Mesendoderm (in vitro differentiated cells): ENCODE measurements around the gene CHMP6.

Source experiments
- DNase-seq: peaks from one replicate; pipeline ENCODE4 v3.0.0; 2013
- H2AK5ac ChIP-seq: 2 replicates; pipeline ENCODE4 v1.6.1; 2013; ENCODE audit warnings: low read length, inconsistent platforms
- H2BK120ac ChIP-seq: 2 replicates; pipeline ENCODE4 v1.6.1; 2013; ENCODE audit warnings: low read depth, mild to moderate bottlenecking, low read length, moderate library complexity, mixed read lengths
- H2BK15ac ChIP-seq: replicated peaks from 2 replicates; pipeline ENCODE4 v1.6.1; 2013; ENCODE audit warnings: low read depth, mild to moderate bottlenecking, moderate library complexity
- H2BK5ac ChIP-seq: 2 replicates; pipeline ENCODE4 v1.6.1; 2013; ENCODE audit warnings: low read length, inconsistent platforms
- H3K18ac ChIP-seq: 2 replicates; pipeline ENCODE4 v1.6.1; 2013; ENCODE audit warnings: mild to moderate bottlenecking, low read length, mixed read lengths
- H3K23ac ChIP-seq: one replicate; pipeline ENCODE4 v1.6.1; 2013; ENCODE audit warnings: low read length
- H3K27ac ChIP-seq: 2 replicates; pipeline ENCODE4 v1.5.1; 2013; ENCODE audit warnings: low read depth, mild to moderate bottlenecking, inconsistent platforms, low read length, moderate library complexity
- H3K27me3 ChIP-seq: 2 replicates; pipeline ENCODE4 v1.6.1; 2013; ENCODE audit warnings: low read length, control low read depth, mild to moderate bottlenecking, inconsistent platforms; ENCODE audit not compliant: insufficient read depth, poor library complexity
- H3K36me3 ChIP-seq: 2 replicates; pipeline ENCODE4 v1.6.1; 2013; ENCODE audit warnings: low read length, inconsistent platforms; ENCODE audit not compliant: control insufficient read depth, insufficient read depth
- H3K4ac ChIP-seq: one replicate; pipeline ENCODE4 v1.6.1; 2013; ENCODE audit warnings: low read depth, mild to moderate bottlenecking, low read length, moderate library complexity
- H3K4me1 ChIP-seq: 2 replicates; pipeline ENCODE4 v1.6.1; 2013; ENCODE audit warnings: low read depth, low read length, inconsistent platforms; ENCODE audit not compliant: control insufficient read depth
- H3K4me2 ChIP-seq: 2 replicates; pipeline ENCODE4 v1.6.1; 2013; ENCODE audit warnings: low read length
- H3K4me3 ChIP-seq: 2 replicates; pipeline ENCODE4 v1.5.1; 2013; ENCODE audit warnings: mild to moderate bottlenecking, low read length
- H3K56ac ChIP-seq: one replicate; pipeline ENCODE4 v1.6.1; 2013; ENCODE audit warnings: low read length
- H3K79me1 ChIP-seq: 2 replicates; pipeline ENCODE4 v1.6.1; 2013; ENCODE audit warnings: low read length, inconsistent platforms
- H3K79me2 ChIP-seq: 2 replicates; pipeline ENCODE4 v1.6.1; 2013; ENCODE audit warnings: mild to moderate bottlenecking, low read length; ENCODE audit not compliant: control insufficient read depth, insufficient read depth
- H3K9ac ChIP-seq: 2 replicates; pipeline ENCODE4 v1.6.1; 2013; ENCODE audit warnings: low read length, inconsistent platforms
- H4K5ac ChIP-seq: one replicate; pipeline ENCODE4 v1.6.1; 2013; ENCODE audit warnings: low read length
- H4K8ac ChIP-seq: one replicate; pipeline ENCODE4 v1.6.1; 2013; ENCODE audit warnings: low read depth, mild to moderate bottlenecking, control low read depth, low read length, moderate library complexity
- WGBS: extraction: QIAGEN DNeasy Blood & Tissue Kit; methylation state at CpG from one replicate; pipeline ENCODE4 v1.1.7; 2013; ENCODE audit warnings: low lambda C conversion rate, missing lambda C conversion rate; ENCODE audit not compliant: insufficient coverage; ENCODE audit errors: extremely low coverage; 5-methylcytosine and 5-hydroxymethylcytosine counted together

Gene CHMP6

DNA sequence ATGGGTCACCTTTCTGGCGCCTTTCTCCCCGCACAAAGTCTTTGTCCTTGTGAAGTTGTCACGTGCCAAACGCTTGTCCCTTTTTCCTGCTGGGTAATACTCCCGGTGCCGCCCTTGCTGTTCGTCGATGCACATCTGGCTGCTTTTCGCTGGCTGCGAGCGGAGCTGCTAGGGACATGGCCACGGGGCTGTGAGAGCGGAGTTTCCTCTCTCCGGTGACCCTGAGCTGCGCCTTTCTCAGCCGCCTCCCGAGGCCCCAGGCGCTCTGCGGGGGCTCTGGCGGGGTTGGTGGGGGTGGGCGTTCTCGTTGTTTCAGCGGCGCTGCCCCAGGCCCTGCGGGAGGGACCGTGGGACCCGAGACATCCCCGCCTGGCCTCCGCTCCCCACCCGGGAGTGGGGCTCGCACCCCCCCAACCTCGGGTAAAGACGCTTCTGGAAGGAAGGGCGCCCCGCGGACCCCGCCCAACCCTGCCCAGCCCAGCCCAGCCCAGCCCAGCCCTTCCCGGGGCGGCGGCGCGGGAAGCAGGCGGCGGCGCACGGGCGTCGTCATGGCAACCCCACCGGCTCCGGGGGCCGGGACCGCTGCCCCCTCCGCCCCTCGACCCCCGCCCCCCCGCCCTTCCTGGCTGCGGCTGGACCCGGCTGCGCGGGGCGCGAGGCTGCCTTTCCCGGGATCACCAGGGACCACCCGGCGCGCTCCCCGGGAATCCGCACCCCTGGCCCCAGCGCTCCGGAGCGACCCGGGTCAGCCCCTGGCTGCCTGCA, 12.3 kb downstream of the CHMP6 start:
- Histone ChIP-seq H3K36me3 (no peaks in the 10 kb centered on the region), H3K27ac (no peak overlapping the region), H3K9ac (no peak overlapping the region), H4K8ac (no peak overlapping the region), H3K79me1 (no peaks in the 10 kb centered on the region), H2BK5ac (no peak overlapping the region), H3K4ac (no peak overlapping the region), H3K79me2 (no peaks in the 10 kb centered on the region), H3K4me3 (no peak overlapping the region), H3K56ac (peak overlapping the region; percentile 42), H3K18ac (no peak overlapping the region), H3K23ac (no peak overlapping the region), H2BK15ac (no peak overlapping the region), H4K5ac (no peak overlapping the region), H2BK120ac (no peak overlapping the region), H2AK5ac (no peak overlapping the region), H3K4me1 (no peaks in the 10 kb centered on the region), H3K27me3 (peaks cover 7% of the 10 kb centered on the region), H3K4me2 (no peak overlapping the region)
- DNase-seq, result no peak
- no CpG with 5 or more reads among the region's 72 CpGs for WGBS

DNA sequence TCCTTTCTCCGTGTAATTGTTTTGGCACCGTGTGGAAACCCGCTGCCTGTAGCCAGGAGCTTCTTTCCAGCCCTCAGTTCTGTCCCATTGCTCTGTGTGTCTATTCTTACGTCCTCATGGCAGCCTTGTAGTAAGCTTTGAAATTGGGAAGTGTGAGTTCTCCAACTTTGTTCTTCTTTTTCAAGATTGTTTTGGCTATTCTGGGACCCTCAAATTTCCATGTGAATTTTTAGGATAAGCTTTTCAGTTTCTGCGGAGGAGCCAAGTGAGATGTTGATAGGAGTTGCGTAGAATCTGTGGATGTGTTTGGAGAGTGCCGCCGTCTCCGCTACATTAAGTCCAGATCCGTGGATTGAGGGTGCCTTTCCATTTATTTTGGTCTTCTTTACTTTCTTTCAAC, 15.2 kb downstream of the CHMP6 start:
- no peak for DNase-seq
- no peak overlapping the region for H3K18ac ChIP-seq
- H3K27me3 ChIP-seq, result peaks cover 7% of the 10 kb centered on the region
- H3K4me2 ChIP-seq, result no peak overlapping the region
- no peaks in the 10 kb centered on the region for H3K79me2 ChIP-seq
- no peak overlapping the region for H2BK120ac ChIP-seq
- no peak overlapping the region for H4K8ac ChIP-seq
- H3K27ac ChIP-seq, result no peak overlapping the region
- no peaks in the 10 kb centered on the region for H3K36me3 ChIP-seq
- H4K5ac ChIP-seq, result no peak overlapping the region
- H3K79me1 ChIP-seq, result no peaks in the 10 kb centered on the region
- no peak overlapping the region for H3K23ac ChIP-seq
- no peaks in the 10 kb centered on the region for H3K4me1 ChIP-seq
- H3K56ac ChIP-seq, result no peak overlapping the region
- H2AK5ac ChIP-seq, result no peak overlapping the region
- H3K4me3 ChIP-seq, result no peak overlapping the region
- WGBS, result no CpG with 5 or more reads among the region's 10 CpGs
- no peak overlapping the region for H3K4ac ChIP-seq
- H2BK15ac ChIP-seq, result no peak overlapping the region
- H3K9ac ChIP-seq, result no peak overlapping the region
- no peak overlapping the region for H2BK5ac ChIP-seq

DNA sequence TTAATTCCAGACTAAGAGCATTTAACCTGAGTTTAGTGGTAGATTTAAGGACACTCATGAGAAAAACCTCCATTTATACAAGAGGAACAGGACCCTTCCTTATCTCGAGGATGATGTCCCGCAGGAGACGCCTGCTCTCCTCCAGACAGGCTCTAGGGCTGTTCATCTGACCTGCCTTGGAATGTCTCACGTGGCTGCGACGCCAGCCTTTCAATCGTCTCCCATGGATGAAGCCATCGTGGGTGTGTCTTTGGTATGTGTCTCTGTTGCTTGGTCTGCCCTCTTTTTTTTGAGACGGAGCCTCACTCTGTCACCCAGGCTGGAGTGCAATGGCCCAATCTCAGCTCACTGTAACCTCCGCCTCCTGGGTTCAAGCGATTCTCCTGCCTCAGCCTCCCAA, 16.5 kb downstream of the CHMP6 start:
- H3K9ac ChIP-seq, result no peak overlapping the region

DNA sequence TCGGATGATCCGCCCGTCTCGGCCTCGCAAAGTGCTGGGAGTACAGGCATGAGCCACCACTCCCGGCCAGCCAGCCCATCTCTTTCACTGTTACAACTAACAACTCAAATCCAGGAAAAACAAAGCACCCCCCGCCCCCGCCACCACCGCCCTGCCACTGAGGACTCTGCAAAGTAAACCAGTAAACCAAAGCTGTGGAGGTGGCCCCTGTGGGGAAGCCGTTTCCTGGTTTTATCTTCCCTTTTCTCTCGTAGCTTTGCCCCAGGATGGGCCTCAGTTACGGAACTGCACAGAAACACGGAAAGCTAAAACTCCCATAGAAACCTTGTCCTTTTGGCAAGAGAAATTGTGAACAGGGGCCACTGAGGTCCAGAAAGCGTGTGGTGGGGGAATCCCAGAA, 17.5 kb downstream of the CHMP6 start:
- no peak overlapping the region for H3K56ac ChIP-seq
- no peak overlapping the region for H3K4ac ChIP-seq
- DNase-seq, result no peak
- no peak overlapping the region for H2BK5ac ChIP-seq
- H3K36me3 ChIP-seq, result no peaks in the 10 kb centered on the region
- H2BK15ac ChIP-seq, result no peak overlapping the region
- no peaks in the 10 kb centered on the region for H3K79me2 ChIP-seq
- H3K4me3 ChIP-seq, result no peak overlapping the region
- H4K5ac ChIP-seq, result no peak overlapping the region
- H3K27ac ChIP-seq, result no peak overlapping the region
- no peak overlapping the region for H2BK120ac ChIP-seq
- peaks cover 3% of the 10 kb centered on the region for H3K27me3 ChIP-seq
- H3K79me1 ChIP-seq, result no peaks in the 10 kb centered on the region
- H3K23ac ChIP-seq, result no peak overlapping the region
- H3K4me2 ChIP-seq, result no peak overlapping the region
- no peaks in the 10 kb centered on the region for H3K4me1 ChIP-seq
- no peak overlapping the region for H4K8ac ChIP-seq
- H2AK5ac ChIP-seq, result no peak overlapping the region
- no peak overlapping the region for H3K18ac ChIP-seq
- no peak overlapping the region for H3K9ac ChIP-seq
- whole genome bisulfite sequencing, result no CpG with 5 or more reads among the region's 14 CpGs

More for the DNA sequence above, 16.5 kb downstream of the CHMP6 start:
- Histone ChIP-seq H3K23ac (no peak overlapping the region), H3K4me3 (no peak overlapping the region), H3K4ac (no peak overlapping the region), H3K18ac (no peak overlapping the region), H3K56ac (no peak overlapping the region), H2BK5ac (no peak overlapping the region), H4K8ac (no peak overlapping the region), H4K5ac (no peak overlapping the region), H3K27me3 (peaks cover 7% of the 10 kb centered on the region), H3K36me3 (no peaks in the 10 kb centered on the region), H3K79me1 (no peaks in the 10 kb centered on the region), H3K4me2 (no peak overlapping the region), H2AK5ac (no peak overlapping the region), H3K27ac (no peak overlapping the region), H2BK120ac (no peak overlapping the region), H2BK15ac (no peak overlapping the region), H3K4me1 (no peaks in the 10 kb centered on the region), H3K79me2 (no peaks in the 10 kb centered on the region)
- peak; percentile 80 for DNase-seq
- no CpG with 5 or more reads among the region's 11 CpGs for WGBS

DNA sequence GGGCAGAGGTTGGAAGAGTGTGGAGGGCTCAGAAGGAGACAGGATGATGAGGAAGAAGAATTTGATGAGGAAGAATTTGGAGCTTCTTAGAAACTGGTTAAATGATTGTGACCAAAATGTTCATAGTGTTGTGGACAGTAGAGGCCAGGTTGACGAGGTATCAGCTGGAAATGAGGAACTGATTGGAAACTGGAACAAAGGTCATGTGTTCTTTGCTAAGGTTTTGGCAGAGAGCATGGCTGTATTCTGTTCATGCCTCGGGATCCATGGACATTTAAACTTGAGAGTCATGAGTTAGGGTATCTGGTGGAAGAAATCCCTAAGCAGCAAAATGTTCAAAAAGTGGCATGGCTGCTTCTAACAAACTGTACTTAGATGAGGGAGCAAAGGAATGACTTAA, 19.3 kb downstream of the CHMP6 start:
- WGBS, result no CpG with 5 or more reads among the region's 2 CpGs
- Histone ChIP-seq H4K5ac (no peak overlapping the region), H3K23ac (no peak overlapping the region), H3K4me2 (no peak overlapping the region), H3K79me2 (no peaks in the 10 kb centered on the region), H4K8ac (no peak overlapping the region), H3K4me1 (no peaks in the 10 kb centered on the region), H3K36me3 (no peaks in the 10 kb centered on the region), H3K4ac (no peak overlapping the region), H3K27ac (no peak overlapping the region), H3K9ac (no peak overlapping the region), H3K56ac (no peak overlapping the region), H3K18ac (no peak overlapping the region), H3K79me1 (no peaks in the 10 kb centered on the region), H2BK120ac (no peak overlapping the region), H2BK5ac (no peak overlapping the region), H3K4me3 (no peak overlapping the region), H2AK5ac (no peak overlapping the region), H3K27me3 (no peaks in the 10 kb centered on the region), H2BK15ac (no peak overlapping the region)
- DNase-seq, result no peak

DNA sequence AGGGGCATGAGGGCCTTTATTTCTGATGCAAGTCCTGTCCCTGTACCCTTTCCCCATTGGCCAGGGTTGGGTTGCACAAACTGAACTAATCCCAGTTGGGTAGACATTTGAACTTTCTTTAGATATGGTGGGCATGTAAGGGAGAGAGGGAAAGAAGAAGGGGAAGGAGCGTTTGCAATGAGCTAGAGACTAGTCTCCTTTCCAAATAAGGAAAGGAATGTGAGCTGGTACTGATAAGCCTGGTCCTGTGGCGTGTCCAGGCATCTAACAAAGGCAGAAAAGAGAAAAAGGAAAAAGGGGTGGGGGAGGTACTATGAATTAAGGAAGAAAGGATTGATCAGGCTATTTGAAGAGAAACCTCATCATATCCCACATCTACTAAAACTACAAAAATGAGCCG, 20.3 kb downstream of the CHMP6 start:
- Histone ChIP-seq H3K79me2 (no peaks in the 10 kb centered on the region), H4K5ac (no peak overlapping the region), H3K4ac (no peak overlapping the region), H2BK5ac (no peak overlapping the region), H3K4me2 (no peak overlapping the region), H3K9ac (no peak overlapping the region), H3K18ac (no peak overlapping the region), H3K36me3 (no peaks in the 10 kb centered on the region), H4K8ac (no peak overlapping the region), H3K56ac (no peak overlapping the region), H3K23ac (no peak overlapping the region), H3K4me3 (no peak overlapping the region), H3K4me1 (no peaks in the 10 kb centered on the region), H2BK120ac (no peak overlapping the region), H2AK5ac (no peak overlapping the region), H3K79me1 (no peaks in the 10 kb centered on the region), H3K27ac (no peak overlapping the region), H2BK15ac (no peak overlapping the region), H3K27me3 (no peaks in the 10 kb centered on the region)
- WGBS, result no CpG with 5 or more reads among the region's 3 CpGs
- DNase-seq, result no peak
